AG04449 (cell line): ENCODE data around the gene LIMA1.
"Not testable (repeated sequence)": the region's sequence is repeated elsewhere in the genome, so short reads cannot be mapped to it uniquely, and the experiment has no call there.

Source experiments
- CTCF ChIA-PET: fragments of 350-600 bp; formaldehyde crosslinking; extraction: SDS; loops from one replicate; lab custom pipeline; 2021; ENCODE audit warnings: antibody characterized with exemption; lab: Yijun Ruan, JAX
- POLR2A ChIA-PET: fragments of 400-600, 350-600 bp; formaldehyde crosslinking; extraction: SDS; loops from one replicate; lab custom pipeline; 2020; ENCODE audit warnings: antibody characterized with exemption, inconsistent platforms; lab: Yijun Ruan, JAX
- DNase-seq: peaks from one replicate; pipeline ENCODE4 v3.0.0-alpha.2; 2010; ENCODE audit warnings: low read depth, low spot score
- H3K4me3 ChIP-seq: 2 replicates; pipeline ENCODE4 v1.5.1; 2011; ENCODE audit warnings: low read depth, mild to moderate bottlenecking, control low read depth, low read length
- CTCF ChIP-seq: IDR thresholded peaks from one replicate; pipeline ENCODE4 v1.5.1; 2011; ENCODE audit warnings: mild to moderate bottlenecking, moderate library complexity, low read length, control low read depth, inconsistent platforms; ENCODE audit not compliant: insufficient read depth; ENCODE audit errors: missing control alignments

The LIMA1 gene

GRCh38 chr12:50283229-50283923 lies at the start of gene LIMA1:
LIMA1 (minus strand) TSS chr12:50283520; CDS start chr12:50248751, 34,769 bp downstream.
- DNase-seq = no peak

GRCh38 chr12:50331745-50332144 lies 48.4 kb upstream of the LIMA1 start:
- CTCF ChIA-PET = interaction anchor here (1.3 to 1.8 kb wide), 2 partner anchors 8 to 16 kb away, joined by 4 to 6 read pairs; no protein-coding TSS in a partner anchor
- TF ChIP-seq CTCF = no peak
- DNase-seq = no peak
- POLR2A ChIA-PET = no interaction called here
- no peak overlapping the region for H3K4me3 ChIP-seq

More at GRCh38 chr12:50283229-50283923, at the start of gene LIMA1:
- ChIA-PET POLR2A (interaction anchor here (0.5 to 2.3 kb wide), 10 partner anchors 11 to 134 kb away, joined by 3 to 12 read pairs (median 5); no protein-coding TSS in a partner anchor), CTCF (interaction anchor here (0.6 to 3.1 kb wide), 15 partner anchors 9 to 173 kb away, joined by 3 to 9 read pairs (median 4); no protein-coding TSS in a partner anchor)
- TF ChIP-seq CTCF = peak; percentile 82
- peak within 1 kb of the TSS; percentile 93 for H3K4me3 ChIP-seq

GRCh38 chr12:50328664-50329063 lies 45.3 kb upstream of the LIMA1 start:
- CTCF ChIA-PET, H3K4me3 ChIP-seq, POLR2A ChIA-PET, DNase-seq: not testable (repeated sequence)

GRCh38 chr12:50326590-50327284 lies 43.4 kb upstream of the LIMA1 start:
- H3K4me3 ChIP-seq = no peak overlapping the region
- POLR2A ChIA-PET = no interaction called here
- CTCF ChIA-PET = interaction anchor here (1.4 to 2.9 kb wide), 2 partner anchors 12 to 149 kb away, joined by 4 to 10 read pairs; no protein-coding TSS in a partner anchor
- no peak for DNase-seq
- TF ChIP-seq CTCF = no peak

GRCh38 chr12:50325890-50326391 lies 42.6 kb upstream of the LIMA1 start:
- ChIA-PET CTCF (interaction anchor here (2.9 kb wide), 1 partner anchor 11 kb away, joined by 10 read pairs; no protein-coding TSS in a partner anchor), POLR2A (no interaction called here)
- TF ChIP-seq CTCF = no peak
- no peak overlapping the region for H3K4me3 ChIP-seq
- no peak for DNase-seq

- DNase-seq, H3K4me3 ChIP-seq, POLR2A ChIA-PET: not testable (repeated sequence)
- CTCF ChIA-PET = interaction anchor here (2.9 kb wide), 1 partner anchor 10 kb away, joined by 10 read pairs; no protein-coding TSS in a partner anchor
Measured at GRCh38 chr12:50324770-50325169, 41.5 kb upstream of the LIMA1 start.

- not testable (repeated sequence) for DNase-seq
Measured at GRCh38 chr12:50324077-50324476, 40.8 kb upstream of the LIMA1 start.

More at GRCh38 chr12:50324077-50324476, 40.8 kb upstream of the LIMA1 start:
- CTCF ChIA-PET = interaction anchor here (1.5 to 2.9 kb wide), 2 partner anchors 9 to 10 kb away, joined by 3 to 10 read pairs; no protein-coding TSS in a partner anchor
- POLR2A ChIA-PET, H3K4me3 ChIP-seq: not testable (repeated sequence)
